Osteoblast (primary cell): ENCODE measurements around the gene PTPRN2. TPM values are rescaled to one million over a fixed set of nuclear protein-coding genes. Genes with fewer than 3 reads are reported as not detected.

Experiments
- DNase-seq: peaks from one replicate; pipeline ENCODE4 v3.0.0; 2011; ENCODE audit warnings: low spot score, mixed read lengths; ENCODE audit not compliant: insufficient read length; ENCODE audit errors: missing footprints
- H2AFZ ChIP-seq: 2 replicates; pipeline ENCODE4 v1.6.0; 2011; ENCODE audit warnings: mild to moderate bottlenecking, low read length
- H3K27ac ChIP-seq: 2 replicates; pipeline ENCODE4 v1.5.1; 2011; ENCODE audit warnings: mild to moderate bottlenecking, low read depth, low read length, moderate library complexity
- H3K27me3 ChIP-seq: 2 replicates; pipeline ENCODE4 v1.6.0; 2012; ENCODE audit warnings: mild to moderate bottlenecking, control low read depth, inconsistent platforms, low read length, moderate library complexity; ENCODE audit not compliant: insufficient read depth
- H3K36me3 ChIP-seq: 2 replicates; pipeline ENCODE4 v1.5.1; 2011; ENCODE audit warnings: mild to moderate bottlenecking, low read length, control low read depth, moderate library complexity; ENCODE audit not compliant: insufficient read depth
- H3K4me1 ChIP-seq: 2 replicates; pipeline ENCODE4 v1.5.1; 2011; ENCODE audit warnings: mild to moderate bottlenecking, low read length, control low read depth, moderate library complexity; ENCODE audit not compliant: insufficient read depth
- H3K4me2 ChIP-seq: 2 replicates; pipeline ENCODE4 v1.6.0; 2011; ENCODE audit warnings: mild to moderate bottlenecking, low read length; ENCODE audit not compliant: insufficient read depth
- H3K4me3 ChIP-seq: fragments of 200-600 bp; sonication (generic); 3 replicates; pipeline ENCODE4 v1.5.1; 2012; ENCODE audit warnings: mild to moderate bottlenecking, low read length, inconsistent platforms; ENCODE audit not compliant: insufficient read depth
- H3K79me2 ChIP-seq: 2 replicates; pipeline ENCODE4 v1.6.0; 2012; ENCODE audit warnings: mild to moderate bottlenecking, low read length, control low read depth, inconsistent platforms; ENCODE audit not compliant: insufficient read depth
- H3K9me3 ChIP-seq: 2 replicates; pipeline ENCODE4 v1.5.1; 2011; ENCODE audit warnings: low read depth, low read length, control low read depth
- H4K20me1 ChIP-seq: 2 replicates; pipeline ENCODE4 v1.6.0; 2012; ENCODE audit warnings: mild to moderate bottlenecking, low read length, control low read depth; ENCODE audit not compliant: insufficient read depth
- total RNA-seq: library from RNA; depleted of rRNA; stranded (reverse); fragments of >200 nt; gene quantifications from 2 replicates; pipeline ENCODE4 v1.2.3, GENCODE V29; 2012
- TF ChIP-seq, protein P1 (sequence below): IDR thresholded peaks from 2 replicates; pipeline ENCODE4 v1.5.1; 2011; ENCODE audit warnings: mild to moderate bottlenecking, low read depth, low read length, moderate library complexity; ENCODE audit errors: extremely low read depth

PTPRN2 gene
- total RNA-seq, 1 donor = 0.36 TPM

DNA sequence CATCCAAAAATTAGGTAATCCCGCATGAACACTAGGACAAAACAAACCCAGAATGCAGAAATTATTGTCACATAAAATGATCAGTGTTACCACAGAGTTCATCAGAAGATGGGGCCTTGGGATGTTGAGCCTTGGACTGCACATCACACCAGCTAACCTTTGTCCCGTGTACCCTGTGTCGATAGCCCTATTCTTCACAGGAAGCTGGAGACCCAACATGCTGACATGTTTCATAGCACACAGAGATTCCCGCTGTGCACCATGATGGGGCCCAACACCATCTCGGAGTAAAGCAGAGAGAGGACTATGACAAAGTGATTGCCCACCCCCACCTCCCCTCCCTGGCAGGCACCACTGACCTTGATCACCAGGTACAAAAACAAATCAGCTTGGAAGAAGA, 4.5 kb downstream of the PTPRN2 start:
- Histone ChIP-seq H3K36me3 (no peaks in the 10 kb centered on the region), H3K9me3 (peaks cover 1% of the 10 kb centered on the region), H3K4me2 (no peak overlapping the region), H3K79me2 (no peaks in the 10 kb centered on the region), H4K20me1 (no peaks in the 10 kb centered on the region), H3K27ac (no peak overlapping the region), H3K4me1 (no peaks in the 10 kb centered on the region), H3K27me3 (peaks cover 17% of the 10 kb centered on the region), H3K4me3 (no peak overlapping the region), H2AFZ (no peak overlapping the region)
- peak; percentile 1 for DNase-seq
- TF ChIP-seq, protein P1, sequence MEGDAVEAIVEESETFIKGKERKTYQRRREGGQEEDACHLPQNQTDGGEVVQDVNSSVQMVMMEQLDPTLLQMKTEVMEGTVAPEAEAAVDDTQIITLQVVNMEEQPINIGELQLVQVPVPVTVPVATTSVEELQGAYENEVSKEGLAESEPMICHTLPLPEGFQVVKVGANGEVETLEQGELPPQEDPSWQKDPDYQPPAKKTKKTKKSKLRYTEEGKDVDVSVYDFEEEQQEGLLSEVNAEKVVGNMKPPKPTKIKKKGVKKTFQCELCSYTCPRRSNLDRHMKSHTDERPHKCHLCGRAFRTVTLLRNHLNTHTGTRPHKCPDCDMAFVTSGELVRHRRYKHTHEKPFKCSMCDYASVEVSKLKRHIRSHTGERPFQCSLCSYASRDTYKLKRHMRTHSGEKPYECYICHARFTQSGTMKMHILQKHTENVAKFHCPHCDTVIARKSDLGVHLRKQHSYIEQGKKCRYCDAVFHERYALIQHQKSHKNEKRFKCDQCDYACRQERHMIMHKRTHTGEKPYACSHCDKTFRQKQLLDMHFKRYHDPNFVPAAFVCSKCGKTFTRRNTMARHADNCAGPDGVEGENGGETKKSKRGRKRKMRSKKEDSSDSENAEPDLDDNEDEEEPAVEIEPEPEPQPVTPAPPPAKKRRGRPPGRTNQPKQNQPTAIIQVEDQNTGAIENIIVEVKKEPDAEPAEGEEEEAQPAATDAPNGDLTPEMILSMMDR = no peak

DNA sequence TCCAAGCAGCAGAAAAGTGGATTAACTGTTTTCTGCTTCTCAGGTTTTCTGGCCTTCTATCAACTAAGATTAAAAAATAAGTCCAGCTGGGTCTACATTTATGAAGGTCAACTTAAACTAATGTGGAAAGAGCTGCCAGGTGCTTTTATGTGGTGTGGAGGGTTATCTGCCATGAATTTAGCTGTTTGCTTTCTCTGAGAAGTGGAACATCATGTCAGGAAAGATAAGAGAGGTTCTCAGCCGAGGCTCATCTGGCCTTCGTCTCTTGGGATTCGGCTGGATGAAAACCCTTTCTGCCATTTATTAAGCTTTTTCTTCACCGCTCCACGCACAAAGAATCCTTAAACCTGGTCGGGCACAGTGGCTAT, 5.5 kb downstream of the PTPRN2 start:
- TF ChIP-seq, protein P1 = no peak
- DNase-seq = no peak
- Histone ChIP-seq H3K4me2 (no peak overlapping the region), H2AFZ (no peak overlapping the region), H3K4me1 (no peaks in the 10 kb centered on the region), H3K36me3 (no peaks in the 10 kb centered on the region), H3K27ac (no peak overlapping the region), H4K20me1 (no peaks in the 10 kb centered on the region), H3K79me2 (no peaks in the 10 kb centered on the region), H3K27me3 (peaks cover 15% of the 10 kb centered on the region), H3K4me3 (no peak overlapping the region), H3K9me3 (peaks cover 1% of the 10 kb centered on the region)

DNA sequence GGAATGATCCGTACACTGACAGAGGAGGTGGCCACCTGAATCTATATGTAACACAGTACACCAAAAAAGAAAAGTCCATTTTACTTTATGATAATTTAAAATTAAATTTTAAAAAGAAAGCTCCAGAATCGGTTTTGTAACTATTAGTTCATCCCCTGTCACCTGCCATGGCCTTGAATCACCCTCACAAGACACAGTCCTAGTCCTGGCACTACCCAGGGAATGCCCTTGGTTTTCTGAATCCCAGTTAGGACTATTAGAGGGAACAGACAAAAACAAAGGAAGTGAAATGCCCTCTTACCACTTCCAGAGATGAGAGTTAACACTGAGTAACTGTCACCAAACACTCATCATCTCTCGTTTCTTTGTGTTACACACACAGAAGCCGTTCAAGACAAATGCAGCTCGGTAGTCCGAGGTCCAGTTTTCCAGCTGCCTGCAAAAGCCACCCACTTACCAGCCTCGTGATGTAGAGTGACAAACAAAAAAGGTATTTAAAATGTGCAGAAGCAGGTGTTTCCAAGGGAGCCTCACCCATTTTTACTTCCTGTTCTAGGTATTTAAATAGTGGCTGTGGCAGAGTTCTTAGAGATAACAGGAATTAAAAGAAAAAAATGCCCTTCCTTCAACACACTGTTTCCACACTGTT, 6.1 kb downstream of the PTPRN2 start:
- H3K79me2 ChIP-seq = no peaks in the 10 kb centered on the region
- peaks cover 14% of the 10 kb centered on the region for H3K27me3 ChIP-seq
- H3K4me1 ChIP-seq = no peaks in the 10 kb centered on the region
- H2AFZ ChIP-seq = no peak overlapping the region
- no peak for DNase-seq
- no peak overlapping the region for H3K27ac ChIP-seq
- H4K20me1 ChIP-seq = no peaks in the 10 kb centered on the region
- no peak overlapping the region for H3K4me3 ChIP-seq
- TF ChIP-seq, protein P1 = no peak
- H3K4me2 ChIP-seq = no peak overlapping the region
- H3K9me3 ChIP-seq = peaks cover 1% of the 10 kb centered on the region
- no peaks in the 10 kb centered on the region for H3K36me3 ChIP-seq

DNA sequence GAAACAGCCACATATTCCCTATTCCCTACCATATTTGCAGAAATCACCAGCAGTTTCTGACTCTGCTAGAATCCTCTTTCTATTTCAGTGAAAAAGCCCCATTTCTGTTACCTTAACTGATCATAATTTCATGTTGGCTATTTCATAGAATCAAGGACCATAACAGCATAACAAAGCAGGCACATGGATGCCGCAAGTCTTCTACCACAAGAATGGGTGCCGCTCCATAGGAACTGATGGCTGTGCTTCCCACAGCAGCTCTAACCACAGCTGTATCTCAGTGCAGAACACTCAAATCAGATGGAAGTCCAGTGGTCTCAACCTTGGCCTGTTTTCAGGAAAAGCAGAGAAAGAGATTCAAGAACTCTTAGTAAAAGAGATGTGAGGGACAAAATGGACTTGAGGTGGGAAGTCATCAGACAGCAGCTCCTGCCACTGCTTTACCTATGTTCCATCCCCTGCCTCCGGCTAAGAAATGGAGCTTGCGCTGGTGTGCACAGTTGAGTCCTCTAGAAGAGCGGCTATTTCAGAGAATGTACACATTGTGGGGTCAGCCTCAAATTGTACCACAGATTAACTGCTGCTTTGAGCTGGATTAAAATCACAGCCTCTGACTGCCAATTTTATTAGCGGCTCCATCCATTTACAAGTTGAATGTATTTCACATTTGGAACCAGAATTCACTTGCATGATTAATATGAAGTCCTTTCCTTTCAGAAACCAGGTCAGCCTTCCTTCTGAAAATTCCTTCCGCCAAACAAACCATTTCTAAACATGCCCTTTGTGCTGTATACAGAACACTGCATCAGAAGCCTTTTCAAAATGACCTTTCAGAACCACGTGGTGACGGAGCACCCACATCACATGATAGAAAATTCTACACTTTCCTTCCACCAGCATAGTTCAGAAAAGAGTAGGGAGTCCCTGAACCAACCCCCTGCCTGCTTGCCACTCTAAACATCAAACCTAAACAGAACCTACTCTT, 7.7 kb downstream of the PTPRN2 start:
- no peak overlapping the region for H3K4me3 ChIP-seq
- no peaks in the 10 kb centered on the region for H3K27me3 ChIP-seq
- peak; percentile 27 for DNase-seq
- no peak overlapping the region for H3K27ac ChIP-seq
- H3K4me1 ChIP-seq = no peaks in the 10 kb centered on the region
- H3K36me3 ChIP-seq = no peaks in the 10 kb centered on the region
- H3K4me2 ChIP-seq = no peak overlapping the region
- no peaks in the 10 kb centered on the region for H3K79me2 ChIP-seq
- H4K20me1 ChIP-seq = no peaks in the 10 kb centered on the region
- H3K9me3 ChIP-seq = peaks cover 1% of the 10 kb centered on the region
- H2AFZ ChIP-seq = no peak overlapping the region
- TF ChIP-seq, protein P1 = no peak
